ENCODE data around the gene SCN2A. TPM values are rescaled to one million over a fixed set of nuclear protein-coding genes. Genes with fewer than 3 reads are reported as not detected.

The SCN2A gene
- total and polyA plus RNA-seq, 8 donors, result 0.25 to 0.66 (median 0.54) TPM

DNA sequence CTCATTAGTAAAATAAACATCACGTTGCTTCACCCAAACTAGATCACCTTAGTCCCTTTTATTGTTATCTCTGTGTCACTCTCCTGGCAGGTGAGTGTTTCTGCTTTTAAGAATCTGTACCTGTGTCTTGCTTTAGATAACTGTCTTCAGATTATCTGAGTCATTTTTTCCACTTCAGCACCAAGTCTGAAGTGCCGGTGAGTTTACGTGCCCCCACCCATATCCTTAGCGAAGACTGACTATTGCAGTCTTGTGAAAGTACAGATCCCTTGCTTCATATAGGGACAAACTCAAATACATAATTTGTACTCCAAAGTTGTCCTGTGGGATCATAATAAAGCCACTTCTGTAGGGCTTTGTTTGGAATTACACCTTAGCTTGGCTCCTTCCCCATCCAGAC lies 41.1 kb downstream of the SCN2A start:
- TF ChIP-seq, protein P1, sequence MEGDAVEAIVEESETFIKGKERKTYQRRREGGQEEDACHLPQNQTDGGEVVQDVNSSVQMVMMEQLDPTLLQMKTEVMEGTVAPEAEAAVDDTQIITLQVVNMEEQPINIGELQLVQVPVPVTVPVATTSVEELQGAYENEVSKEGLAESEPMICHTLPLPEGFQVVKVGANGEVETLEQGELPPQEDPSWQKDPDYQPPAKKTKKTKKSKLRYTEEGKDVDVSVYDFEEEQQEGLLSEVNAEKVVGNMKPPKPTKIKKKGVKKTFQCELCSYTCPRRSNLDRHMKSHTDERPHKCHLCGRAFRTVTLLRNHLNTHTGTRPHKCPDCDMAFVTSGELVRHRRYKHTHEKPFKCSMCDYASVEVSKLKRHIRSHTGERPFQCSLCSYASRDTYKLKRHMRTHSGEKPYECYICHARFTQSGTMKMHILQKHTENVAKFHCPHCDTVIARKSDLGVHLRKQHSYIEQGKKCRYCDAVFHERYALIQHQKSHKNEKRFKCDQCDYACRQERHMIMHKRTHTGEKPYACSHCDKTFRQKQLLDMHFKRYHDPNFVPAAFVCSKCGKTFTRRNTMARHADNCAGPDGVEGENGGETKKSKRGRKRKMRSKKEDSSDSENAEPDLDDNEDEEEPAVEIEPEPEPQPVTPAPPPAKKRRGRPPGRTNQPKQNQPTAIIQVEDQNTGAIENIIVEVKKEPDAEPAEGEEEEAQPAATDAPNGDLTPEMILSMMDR (IDR thresholded peaks at IDR 0.05), result no peak
- intact Hi-C loops (cut with DNase I), result no loop called here
- peak; percentile 72 for ATAC-seq

GRCh38 chr2:165281387-165281786 lies 42.2 kb downstream of the SCN2A start:
- ATAC-seq, result peak; percentile 65
- H3K9me3 ChIP-seq, result no peaks in the 10 kb centered on the region
- peak in 1 of 4 donors; percentile 48 for DNase-seq
- H3K36me3 ChIP-seq, result no peaks in the 10 kb centered on the region
- H3K4me1 ChIP-seq, result peaks cover 0 to 4% of the 10 kb centered on the region in 2 donors
- peak overlapping the region in 1 of 2 donors; percentile 60 for H3K27ac ChIP-seq
- H3K4me3 ChIP-seq, result no peak overlapping the region
- no peaks in the 10 kb centered on the region for H3K27me3 ChIP-seq
- intact Hi-C loops (cut with DNase I), result no loop called here
- TF ChIP-seq, protein P1 (IDR thresholded peaks at IDR 0.05), result no peak

More for the DNA sequence above, 41.1 kb downstream of the SCN2A start:
- peak overlapping the region in 1 of 2 donors; percentile 60 for H3K27ac ChIP-seq
- H3K27me3 ChIP-seq, result no peaks in the 10 kb centered on the region
- no peaks in the 10 kb centered on the region for H3K36me3 ChIP-seq
- H3K9me3 ChIP-seq, result no peaks in the 10 kb centered on the region
- peaks cover 0 to 4% of the 10 kb centered on the region in 2 donors for H3K4me1 ChIP-seq
- no peak overlapping the region for H3K4me3 ChIP-seq
- DNase-seq, result no peak

GRCh38 chr2:165283342-165283741 lies 44.1 kb downstream of the SCN2A start:
- no peaks in the 10 kb centered on the region for H3K36me3 ChIP-seq
- H3K4me1 ChIP-seq, result no peaks in the 10 kb centered on the region

DNA sequence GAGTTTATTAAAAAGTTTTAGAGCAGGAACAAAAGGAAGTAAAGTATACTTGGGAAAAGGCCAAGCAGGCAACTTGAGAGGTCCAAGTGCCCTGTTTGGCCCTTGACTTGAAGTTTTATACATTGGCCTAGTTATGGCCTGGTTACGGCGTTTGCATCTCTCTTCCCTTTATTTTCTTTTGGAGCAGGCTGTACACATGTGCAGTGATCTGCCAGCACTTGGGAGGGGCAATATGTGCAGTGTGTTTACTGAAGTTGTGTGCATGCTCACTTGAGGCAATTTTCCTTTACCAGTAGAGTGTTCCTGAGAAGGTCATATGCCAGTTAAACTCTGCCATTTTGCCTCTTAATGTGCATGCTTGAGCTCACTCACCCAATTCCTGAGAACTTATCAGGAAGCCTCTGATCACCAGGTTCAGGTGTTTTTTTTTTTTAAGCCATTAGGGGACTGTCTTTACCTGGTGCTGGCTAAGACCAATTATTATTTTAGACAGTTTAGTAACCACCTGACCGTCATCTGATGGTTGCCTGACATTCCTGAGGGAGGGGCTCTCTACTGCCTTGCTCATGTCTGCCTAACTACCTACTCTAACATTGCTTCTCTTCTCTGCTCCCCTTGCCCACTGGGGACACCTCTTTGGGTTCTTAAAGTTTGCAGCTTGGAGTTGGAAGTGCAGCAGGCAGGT lies 48.0 kb downstream of the SCN2A start:
- peak; percentile 95 for ATAC-seq
- TF ChIP-seq, protein P1 (IDR thresholded peaks at IDR 0.05), result no peak
- H3K36me3 ChIP-seq, result no peaks in the 10 kb centered on the region
- H3K4me3 ChIP-seq, result no peak overlapping the region
- H3K9me3 ChIP-seq, result no peaks in the 10 kb centered on the region
- intact Hi-C loops (cut with DNase I), result no loop called here
- H3K4me1 ChIP-seq, result no peaks in the 10 kb centered on the region
- no peaks in the 10 kb centered on the region for H3K27me3 ChIP-seq
- H3K27ac ChIP-seq, result peak overlapping the region in 1 of 2 donors; percentile 42
- peak in 1 of 4 donors; percentile 44 for DNase-seq

More at GRCh38 chr2:165283342-165283741, 44.1 kb downstream of the SCN2A start:
- TF ChIP-seq, protein P1 (IDR thresholded peaks at IDR 0.05), result no peak
- DNase-seq (no peak), ATAC-seq (no peak)
- intact Hi-C loops (cut with DNase I), result no loop called here
- Histone ChIP-seq H3K27ac (no peak overlapping the region), H3K9me3 (no peaks in the 10 kb centered on the region), H3K27me3 (no peaks in the 10 kb centered on the region), H3K4me3 (no peak overlapping the region)

- intact Hi-C loops (cut with DNase I), result no loop called here
- no peak for ATAC-seq
- no peaks in the 10 kb centered on the region for H3K36me3 ChIP-seq
- no peaks in the 10 kb centered on the region for H3K27me3 ChIP-seq
- H3K4me1 ChIP-seq, result no peaks in the 10 kb centered on the region
- H3K4me3 ChIP-seq, result no peak overlapping the region
- H3K9me3 ChIP-seq, result no peaks in the 10 kb centered on the region
- DNase-seq, result no peak
- no peak overlapping the region for H3K27ac ChIP-seq
- TF ChIP-seq, protein P1 (IDR thresholded peaks at IDR 0.05), result no peak
Measured at GRCh38 chr2:165289069-165289468, 49.9 kb downstream of the SCN2A start.

Measured in left lung (tissue), 10 donors.